Activated CD4-positive, alpha-beta T cell treated with anti-CD3 and anti-CD28 coated beads, Interleukin-2, Interleukin-6, amounts not matched to agents 100 ng/mL and 50 ng/mL, durations not matched to agents 16 hours and 8 hours (primary cell): ENCODE measurements around the gene PCAT6.

Experiments used
- DNase-seq: peaks from one replicate; pipeline ENCODE4 v3.0.0-alpha.2; 2020

PCAT6 gene

DNA sequence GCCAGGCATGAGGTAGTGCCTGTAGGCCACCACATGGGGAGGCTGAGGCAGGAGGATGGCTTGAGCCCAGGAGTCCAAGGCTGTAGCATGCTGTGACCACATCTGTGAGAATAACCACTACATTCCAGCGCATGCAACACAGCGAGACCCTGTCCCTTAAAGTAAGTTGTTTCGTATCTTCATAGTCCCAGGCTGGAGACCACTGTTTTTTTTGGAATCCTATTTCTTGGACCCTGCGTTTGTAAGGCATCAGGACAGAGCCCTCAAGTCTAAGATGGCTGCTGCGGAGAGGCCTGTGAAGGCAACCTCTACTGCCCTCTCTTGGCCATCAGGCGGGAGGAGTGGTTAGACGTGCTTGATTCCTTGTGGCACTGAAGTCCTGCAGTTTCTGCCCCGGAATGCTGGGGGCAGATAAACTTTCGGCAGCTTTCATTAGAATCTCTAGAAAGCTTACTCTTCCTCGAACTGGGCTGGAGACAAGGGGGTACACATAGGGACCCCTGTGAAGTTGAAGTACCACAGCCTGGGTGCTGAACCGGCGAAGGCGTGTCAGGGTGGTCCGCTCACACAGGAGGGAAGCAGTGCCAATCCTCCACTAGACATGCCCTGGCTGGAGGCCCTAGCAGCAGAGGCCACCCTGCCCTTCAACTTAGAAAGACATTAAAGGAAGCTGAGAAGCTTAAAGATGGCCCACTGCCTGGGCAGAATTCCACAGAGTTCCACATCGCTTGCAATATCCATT, 41.6 kb downstream of the PCAT6 start:
- DNase-seq, result peak; percentile 62

DNA sequence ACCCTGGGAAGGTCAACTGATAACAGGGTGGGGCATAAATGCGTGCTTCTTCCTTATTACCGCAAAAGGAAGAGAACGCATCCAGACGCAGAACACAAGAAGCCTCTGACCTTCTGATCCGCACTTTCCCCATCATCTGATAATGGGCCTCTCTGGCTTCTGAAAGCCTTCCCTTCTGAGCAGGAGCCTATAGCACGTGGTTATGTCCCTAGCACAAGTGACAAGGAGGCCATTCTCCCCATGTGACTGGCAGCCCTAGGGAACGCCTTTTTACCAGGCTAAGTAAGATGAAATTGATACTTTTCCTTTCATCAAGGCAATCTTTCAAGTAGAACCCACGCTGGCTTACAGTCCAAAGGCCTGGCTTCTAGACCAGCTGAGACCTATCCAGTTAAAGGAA, 44.0 kb downstream of the PCAT6 start:
- no peak for DNase-seq

DNA sequence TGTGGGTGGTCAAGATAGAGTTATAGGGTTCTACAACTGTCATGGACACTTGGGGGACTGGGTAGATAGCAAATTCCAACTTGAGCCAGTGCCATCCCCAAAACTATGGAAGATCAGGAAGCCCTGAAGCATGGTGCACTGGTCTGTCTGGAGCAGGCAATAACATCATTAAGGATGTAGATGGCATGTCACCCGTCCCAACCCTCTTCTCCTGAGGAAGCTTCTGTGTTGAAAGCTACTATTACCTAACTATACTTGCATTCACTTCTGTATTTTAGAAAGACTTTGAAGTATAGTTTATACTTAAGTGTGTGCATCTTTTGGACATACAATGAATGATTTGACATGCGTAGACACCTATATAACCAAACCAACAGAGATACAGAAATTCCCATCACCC, 45.3 kb downstream of the PCAT6 start:
- no peak for DNase-seq

- no peak for DNase-seq
Observed at GRCh38 chr1:202857136-202857610, 46.4 kb downstream of the PCAT6 start.

- DNase-seq, result no peak
Observed at GRCh38 chr1:202858331-202858730, 47.6 kb downstream of the PCAT6 start.

GRCh38 chr1:202858789-202859414, 48.1 kb downstream of the PCAT6 start:
- DNase-seq, result no peak

- DNase-seq, result peak; percentile 18
Observed at GRCh38 chr1:202860744-202861419, 50.1 kb downstream of the PCAT6 start.
